ENCODE results near the gene OBSL1.

The OBSL1 gene

DNA sequence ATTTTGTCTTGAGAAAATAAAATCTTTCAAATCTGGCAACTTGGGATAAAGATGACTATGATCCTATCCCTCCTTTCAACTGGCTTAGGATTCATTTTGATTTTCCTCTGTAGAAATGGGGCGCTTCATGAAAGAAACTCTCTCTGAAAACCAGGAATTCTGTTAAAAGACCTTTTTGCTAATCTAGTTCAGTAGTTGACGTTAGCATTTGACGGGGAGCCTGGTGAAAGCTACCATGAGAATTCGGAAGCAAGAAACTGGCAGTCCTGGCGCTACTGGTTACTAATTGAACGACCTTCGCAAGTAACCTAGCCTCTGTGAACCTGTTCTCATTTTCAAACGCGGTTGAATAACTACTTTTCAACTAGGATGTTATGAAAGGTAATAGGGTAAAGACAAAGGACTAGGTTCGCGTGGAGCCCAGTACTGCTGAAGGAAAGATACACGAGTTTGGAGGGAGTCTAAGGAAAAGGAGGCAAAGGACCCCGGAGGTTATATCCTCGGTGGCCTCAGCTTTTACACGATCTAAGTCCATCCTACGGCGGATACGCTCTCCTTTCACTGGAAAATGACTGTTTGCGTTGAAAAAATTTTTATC, 25.7 kb upstream of the OBSL1 start:
- DNase-seq (ENCODE audit: low spot score), result no peak

DNA sequence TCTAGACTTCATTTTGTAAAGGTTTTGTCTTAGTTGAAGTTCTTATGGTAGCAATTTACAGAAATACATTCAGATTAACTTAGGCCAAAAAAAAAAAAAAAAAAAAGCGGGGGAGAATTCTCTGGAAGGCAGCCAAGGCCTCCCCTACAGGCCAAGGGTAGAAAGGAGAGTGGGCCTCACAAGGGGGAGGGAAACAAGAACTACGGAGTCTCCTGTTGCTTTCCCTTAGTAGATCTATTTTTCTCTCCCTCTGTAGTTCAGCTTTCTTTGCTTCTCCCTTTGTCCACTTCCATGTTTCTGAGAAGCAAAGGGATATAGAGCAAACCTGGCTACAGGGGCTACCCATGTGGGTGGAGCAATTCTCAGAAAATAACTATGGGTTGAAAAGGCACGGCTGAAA, 23.9 kb upstream of the OBSL1 start:
- no peak for DNase-seq (ENCODE audit: low spot score)

DNA sequence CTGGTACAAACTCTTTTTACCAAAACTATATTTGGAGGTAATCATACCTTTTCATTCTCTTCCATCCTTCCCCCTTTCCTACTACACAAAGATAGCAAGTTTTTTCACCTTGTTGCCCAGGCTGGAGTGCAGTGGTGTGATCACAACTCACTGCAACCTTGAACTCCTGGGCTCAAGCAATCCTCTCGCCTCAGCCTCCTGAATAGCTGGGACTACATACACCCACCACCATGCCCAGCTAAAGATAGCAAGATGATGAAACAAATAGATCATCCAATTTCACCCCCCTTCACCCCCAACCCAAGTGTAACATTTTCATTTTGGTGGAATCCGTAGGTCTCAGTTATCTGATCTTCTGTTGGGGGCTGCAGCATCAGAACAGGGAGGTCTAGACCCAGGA, 21.8 kb upstream of the OBSL1 start:
- DNase-seq (ENCODE audit: low spot score), result no peak

DNA sequence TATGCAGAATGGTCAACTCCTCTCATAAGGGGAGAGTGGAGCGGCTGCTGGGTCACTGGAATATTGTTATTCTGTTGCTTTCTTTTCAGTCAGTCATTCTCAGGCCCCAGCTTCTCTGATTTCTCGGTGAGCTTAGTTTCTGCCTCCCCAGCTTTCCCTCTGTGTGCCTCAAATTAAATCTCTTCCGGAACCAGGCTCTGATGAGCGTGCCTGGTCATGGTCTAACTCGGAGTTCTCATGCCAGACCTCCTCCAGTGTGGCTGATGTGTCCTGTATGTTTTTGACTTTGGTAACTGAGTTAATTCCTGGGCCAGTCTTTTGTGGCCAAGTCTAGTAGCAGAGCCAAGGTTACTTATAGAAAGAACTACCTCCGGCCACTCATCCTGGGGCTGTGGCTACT, 21.4 kb upstream of the OBSL1 start:
- DNase-seq (ENCODE audit: low spot score), result no peak

DNA sequence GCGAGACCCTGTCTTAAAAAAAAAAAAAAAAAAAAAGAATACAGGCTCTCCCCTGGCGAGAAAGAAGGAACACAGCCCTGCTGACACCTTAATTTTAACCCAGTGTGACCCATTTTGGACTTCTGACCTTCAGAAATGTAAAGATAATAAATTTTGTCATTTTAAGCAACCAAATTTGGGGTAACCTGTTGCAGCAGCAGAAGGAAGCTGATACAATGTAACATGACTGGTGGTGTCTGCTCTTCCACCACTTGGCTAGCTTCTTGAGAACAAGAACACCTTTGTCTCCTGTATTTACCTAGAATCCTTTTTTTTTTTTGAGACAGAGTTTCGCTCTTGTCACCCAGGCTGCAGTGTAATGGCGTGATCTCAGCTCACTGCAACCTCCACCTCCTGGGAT, 19.8 kb upstream of the OBSL1 start:
- no peak for DNase-seq (ENCODE audit: low spot score)

DNA sequence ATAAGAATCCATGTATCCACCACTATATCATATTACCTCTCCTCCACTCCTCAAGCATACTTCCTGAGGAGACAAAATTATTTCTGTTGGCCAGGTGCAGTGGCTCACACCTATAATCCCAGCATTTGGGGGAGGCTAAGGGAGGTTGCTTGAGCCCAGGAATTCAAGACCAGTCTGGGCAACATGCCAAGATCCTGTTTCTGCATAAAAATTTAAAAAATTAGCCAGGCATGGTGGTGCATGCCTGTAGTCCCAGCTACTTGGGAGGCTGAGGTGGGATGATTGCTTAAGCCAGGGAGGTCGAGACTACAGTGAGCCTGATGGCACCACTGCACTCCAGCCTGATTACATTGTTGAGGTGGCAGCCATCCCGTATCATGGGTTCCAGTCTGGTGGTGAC, 10.0 kb upstream of the OBSL1 start:
- no peak for DNase-seq (ENCODE audit: low spot score)

DNA sequence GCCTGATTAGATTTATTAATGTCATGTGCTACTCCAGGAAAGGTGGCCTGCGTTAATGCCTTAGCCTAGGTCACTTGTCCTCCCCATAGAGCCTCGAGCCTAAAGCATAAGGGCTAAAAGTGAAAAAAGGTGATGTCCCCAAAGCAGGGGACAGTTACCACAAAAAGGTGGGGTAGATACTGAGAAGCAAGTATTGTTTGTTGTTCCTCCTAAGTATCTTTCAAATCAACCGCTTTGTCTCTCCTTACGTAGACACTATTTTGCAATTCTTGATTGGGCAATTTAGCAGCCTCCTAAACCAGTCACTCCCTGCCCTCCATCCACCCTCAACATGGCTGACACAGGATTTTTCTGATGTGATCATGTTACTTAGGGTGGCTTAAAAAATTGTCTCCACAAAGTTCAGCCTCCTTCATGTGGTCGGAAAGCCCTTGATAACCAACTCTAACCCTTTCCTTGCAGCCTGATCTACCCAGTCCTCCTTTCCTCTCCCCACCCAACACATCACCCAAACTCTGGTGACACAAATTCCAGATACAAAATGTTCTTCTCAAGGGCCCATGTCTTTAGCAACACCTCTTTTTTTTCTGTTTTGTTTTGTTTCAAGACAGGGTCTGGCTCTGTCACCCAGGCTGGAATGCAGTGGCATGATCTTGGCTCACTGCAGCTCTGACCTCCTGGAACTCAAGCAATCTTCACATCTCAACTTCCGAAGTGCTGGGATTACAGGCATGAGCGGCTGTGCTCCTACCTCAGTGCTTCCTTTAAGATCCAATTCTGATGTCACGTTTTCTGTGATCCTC, 7.7 kb upstream of the OBSL1 start:
- DNase-seq (ENCODE audit: low spot score), result no peak

DNA sequence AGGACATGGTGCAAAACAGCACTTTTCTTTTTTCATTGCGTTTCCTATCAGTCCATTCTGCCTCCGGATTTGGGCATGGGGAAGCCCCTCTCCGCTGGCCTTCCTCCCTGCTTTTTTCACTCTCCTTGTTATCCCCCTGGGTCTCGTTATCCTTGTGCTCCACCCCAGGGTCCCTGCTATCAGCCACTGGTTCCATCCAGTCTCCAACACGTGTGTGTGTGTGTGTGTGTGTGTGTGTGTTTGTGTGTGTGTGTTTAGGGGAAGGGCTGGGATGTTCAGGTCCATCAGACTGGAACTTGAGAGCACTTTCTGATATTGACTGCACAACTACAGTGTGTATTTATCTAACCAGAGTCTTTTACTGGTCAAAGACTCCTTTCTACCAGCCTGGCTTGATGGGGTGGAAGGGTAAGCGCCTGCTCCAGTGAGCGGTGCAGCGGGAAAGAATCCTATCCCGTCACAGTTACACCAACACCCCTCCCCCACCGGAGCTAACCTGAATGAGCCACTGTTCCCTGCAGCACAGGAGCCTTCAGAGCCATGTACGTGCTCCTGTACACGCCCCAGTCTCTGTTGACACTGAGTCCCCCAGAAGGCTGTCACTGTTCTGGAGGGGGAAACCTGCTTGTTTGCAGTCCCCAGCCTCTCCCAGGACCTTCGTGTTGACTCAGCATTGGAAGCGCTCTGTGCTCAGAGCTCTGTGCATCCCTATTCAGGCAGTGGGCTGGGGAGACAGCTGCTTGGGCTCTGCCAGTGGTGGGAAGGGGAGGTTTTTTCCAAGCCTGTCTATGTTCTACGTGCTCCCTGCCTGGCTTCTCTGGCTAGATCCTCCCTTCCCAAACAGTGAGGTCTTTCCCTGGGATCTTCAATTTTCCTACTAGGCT, 5.4 kb upstream of the OBSL1 start:
- no peak for DNase-seq (ENCODE audit: low spot score)

DNA sequence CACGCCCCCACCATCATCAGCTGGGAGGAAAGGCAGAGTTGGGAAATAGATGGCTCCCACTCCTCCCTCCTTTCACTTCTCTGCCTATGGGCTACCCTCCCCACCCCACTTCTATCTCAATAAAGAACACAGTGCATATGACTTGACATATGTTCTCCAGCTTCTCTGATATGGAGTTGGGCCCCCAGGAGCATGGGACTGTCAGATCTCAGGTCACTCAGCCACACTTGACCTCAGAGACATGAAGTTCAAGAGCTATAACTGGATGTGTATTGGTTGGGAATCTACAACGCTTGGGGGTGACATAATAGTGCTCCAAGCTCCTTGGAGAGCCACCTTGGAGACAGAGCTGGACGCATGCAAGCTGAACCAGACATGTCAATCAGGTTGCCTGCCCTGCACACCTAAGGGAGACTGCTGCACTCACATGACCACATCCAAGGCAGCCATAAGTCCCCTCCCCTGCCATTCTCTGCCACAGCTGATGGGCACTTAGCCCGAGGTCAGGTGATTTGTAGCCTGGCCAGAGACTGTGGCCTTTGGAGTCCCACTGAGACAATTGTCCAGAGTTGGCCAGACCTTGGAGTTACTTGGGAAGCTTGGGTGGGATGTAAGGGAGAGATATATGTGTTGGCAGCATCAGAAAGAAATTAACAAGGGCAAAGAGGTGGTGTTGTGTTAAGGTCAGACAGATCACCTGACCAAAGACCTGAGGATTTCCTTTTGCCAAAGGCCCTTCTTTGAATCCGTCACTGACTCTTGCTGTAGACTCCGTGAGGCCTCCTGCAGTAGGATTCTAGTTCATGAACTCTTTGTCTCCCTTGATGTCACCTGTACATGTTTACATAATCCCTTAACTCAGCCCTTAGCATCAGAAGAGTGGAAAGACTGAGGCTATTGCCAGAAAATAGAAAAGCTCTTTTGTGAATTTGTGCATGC, 4.5 kb upstream of the OBSL1 start:
- no peak for DNase-seq (ENCODE audit: low spot score)

DNA sequence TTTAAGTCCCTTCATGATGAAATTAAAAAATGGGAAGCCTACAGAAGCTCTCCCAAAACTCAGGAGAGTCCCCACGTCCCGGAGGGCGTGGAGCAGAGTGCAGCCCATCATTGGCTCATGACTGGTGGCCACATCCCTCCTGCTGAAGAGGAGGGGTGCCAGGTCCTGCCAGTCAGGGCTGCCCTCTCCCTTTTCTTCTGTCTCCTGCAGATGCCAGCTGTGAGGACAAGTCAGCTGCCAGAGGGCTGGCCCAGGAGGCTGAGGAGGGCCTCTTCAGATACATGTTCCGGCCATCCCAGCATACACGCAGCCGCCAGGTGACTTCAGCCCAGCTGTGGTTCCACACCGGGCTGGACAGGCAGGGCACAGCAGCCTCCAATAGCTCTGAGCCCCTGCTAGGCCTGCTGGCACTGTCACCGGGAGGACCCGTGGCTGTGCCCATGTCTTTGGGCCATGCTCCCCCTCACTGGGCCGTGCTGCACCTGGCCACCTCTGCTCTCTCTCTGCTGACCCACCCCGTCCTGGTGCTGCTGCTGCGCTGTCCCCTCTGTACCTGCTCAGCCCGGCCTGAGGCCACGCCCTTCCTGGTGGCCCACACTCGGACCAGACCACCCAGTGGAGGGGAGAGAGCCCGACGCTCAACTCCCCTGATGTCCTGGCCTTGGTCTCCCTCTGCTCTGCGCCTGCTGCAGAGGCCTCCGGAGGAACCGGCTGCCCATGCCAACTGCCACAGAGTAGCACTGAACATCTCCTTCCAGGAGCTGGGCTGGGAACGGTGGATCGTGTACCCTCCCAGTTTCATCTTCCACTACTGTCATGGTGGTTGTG, 3.4 kb upstream of the OBSL1 start:
- DNase-seq (ENCODE audit: low spot score), result no peak

DNA sequence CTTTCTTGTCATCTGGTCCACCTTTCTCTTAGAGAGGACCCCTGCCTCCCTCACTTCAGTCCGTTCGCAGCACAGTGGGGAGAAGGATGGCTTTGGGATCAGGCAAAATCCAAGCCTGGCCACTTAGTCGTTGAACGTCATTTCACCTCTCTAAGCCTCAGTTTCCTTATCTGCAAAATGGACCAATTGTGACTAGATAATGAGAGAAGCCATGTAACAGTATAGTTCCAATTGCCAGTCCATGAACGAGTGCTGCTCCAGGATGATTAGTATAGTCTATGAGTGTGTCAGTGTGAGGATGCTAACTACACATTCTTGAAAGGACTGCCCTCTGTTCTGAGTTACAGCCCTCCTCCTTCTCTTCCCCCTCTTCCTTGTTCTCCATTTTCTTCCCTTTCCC, 1.8 kb upstream of the OBSL1 start:
- DNase-seq (ENCODE audit: low spot score), result no peak

DNA sequence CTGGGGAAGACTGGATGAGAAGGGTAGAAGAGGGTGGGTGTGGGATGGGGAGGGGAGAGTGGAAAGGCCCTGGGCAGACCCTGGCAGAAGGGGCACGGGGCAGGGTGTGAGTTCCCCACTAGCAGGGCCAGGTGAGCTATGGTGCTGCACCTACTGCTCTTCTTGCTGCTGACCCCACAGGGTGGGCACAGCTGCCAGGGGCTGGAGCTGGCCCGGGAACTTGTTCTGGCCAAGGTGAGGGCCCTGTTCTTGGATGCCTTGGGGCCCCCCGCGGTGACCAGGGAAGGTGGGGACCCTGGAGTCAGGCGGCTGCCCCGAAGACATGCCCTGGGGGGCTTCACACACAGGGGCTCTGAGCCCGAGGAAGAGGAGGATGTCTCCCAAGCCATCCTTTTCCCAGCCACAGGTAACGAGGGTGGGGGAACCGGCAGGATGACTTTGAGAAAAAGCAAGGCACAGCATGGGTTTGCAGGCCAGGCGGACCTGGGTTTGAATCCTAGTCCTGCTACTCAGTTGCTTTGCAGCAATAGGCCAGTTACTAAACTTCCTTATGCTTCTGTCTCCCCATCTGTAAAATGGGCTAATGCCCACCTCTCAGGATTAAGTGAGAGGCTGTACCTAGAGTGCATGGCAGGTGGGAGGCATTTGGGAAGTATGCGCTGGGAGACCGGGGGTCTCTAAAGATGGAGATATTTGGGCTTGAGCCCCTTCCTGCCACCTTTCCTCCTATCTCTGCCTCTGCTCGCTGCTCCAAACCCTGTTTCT, 1.1 kb upstream of the OBSL1 start, which contains the start of gene INHA:
Gene INHA, plus strand, starts transcription at position 74 of the 765 bp plus-strand sequence. Its CDS starts 65 bp downstream, at position 139.
- no peak for DNase-seq (ENCODE audit: low spot score)

DNA sequence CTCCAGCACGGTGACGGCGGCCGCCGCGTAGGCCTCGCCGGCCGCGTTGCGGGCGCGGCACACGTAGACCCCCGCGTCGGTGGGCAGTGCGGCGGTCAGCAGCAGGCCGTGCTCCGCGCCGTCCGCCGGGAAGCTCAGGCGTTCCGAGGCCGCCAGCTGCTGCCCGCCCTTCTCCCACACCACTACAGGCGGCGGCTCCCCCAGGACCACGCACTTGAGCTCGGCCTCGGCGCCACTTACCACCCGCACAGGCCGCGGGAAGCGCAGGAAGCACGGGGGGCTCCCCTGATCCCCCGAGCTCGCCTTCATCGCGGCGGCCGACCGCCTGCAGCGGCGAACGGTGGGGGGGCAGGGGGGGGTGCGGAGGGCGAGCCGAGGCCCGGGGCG, 422 bp downstream of the OBSL1 start:
- DNase-seq (ENCODE audit: low spot score), result no peak

DNA sequence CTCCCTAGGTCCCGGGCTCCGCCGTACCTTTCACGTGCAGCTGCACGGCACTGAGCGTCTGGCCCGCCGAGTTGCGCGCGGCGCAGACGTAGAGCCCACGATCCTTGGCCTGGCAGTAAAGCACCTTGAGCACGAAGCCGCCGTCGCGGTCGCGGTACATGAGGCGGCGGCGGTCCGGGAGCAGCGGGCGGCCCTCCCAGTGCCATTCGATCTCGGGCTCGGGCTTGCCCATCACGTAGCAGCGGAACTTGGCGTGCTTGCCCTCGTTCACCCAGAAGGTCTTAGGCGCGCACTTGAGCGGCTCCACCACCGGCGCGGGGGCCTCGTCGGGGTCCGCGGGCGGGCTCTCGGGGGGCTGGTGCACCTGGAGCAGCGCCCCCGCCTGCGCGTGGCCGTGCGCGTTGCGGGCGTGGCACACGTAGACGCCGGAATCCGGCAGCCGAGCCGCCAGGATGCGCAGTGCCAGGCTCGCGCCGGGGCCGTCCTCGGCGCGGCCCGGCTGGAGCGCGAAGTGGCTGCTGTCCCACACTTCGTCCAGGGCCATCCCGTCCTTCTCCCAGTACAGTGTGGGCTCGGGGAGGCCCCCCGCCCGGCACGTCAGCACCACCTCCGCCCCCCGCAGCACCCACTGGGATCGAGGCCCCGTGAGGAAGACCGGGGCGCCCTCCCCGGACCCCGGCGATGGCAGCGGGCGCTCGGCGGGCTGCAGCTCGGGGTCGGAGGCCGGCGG, 980 bp downstream of the OBSL1 start:
- DNase-seq (ENCODE audit: low spot score), result no peak

DNA sequence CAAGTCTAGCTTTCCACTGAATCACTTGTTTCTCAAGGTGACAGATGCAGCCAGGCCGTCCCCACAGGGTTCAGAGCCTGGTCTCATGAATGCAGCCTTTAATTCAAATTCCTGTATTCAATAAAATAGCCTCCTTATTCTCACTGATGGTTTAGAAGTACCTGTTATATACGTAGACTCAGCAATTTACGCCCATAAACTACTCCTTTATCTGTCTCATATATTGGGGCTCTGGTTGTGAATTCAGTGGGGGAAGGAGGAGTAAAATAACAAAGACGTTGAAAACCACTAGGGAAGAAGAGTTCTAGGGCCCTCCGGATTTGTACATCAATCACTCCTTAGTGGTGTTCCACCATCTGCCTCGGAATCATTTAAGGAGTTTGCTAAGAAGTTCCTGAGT, 1.7 kb downstream of the OBSL1 start:
- DNase-seq (ENCODE audit: low spot score), result no peak

DNA sequence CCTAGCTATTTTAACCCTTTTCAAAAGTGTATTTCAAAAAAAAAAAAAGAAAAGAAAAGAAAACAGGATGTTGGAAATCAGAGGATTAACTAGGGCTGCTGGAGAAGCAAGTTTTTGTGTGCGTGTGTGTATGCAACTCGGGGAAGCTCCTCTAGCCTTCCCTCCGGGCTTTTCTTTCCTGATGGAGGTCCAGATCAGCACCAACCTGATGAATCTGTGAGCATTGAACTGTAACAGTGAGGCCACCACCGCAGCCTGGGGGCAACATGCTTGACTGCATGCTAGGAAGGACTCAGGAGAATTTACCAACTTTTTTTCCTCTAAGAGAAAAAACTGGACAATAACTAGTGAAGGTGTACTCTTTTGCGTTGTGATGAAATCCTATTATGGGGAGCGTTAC, 2.3 kb downstream of the OBSL1 start:
- DNase-seq (ENCODE audit: low spot score), result no peak

DNA sequence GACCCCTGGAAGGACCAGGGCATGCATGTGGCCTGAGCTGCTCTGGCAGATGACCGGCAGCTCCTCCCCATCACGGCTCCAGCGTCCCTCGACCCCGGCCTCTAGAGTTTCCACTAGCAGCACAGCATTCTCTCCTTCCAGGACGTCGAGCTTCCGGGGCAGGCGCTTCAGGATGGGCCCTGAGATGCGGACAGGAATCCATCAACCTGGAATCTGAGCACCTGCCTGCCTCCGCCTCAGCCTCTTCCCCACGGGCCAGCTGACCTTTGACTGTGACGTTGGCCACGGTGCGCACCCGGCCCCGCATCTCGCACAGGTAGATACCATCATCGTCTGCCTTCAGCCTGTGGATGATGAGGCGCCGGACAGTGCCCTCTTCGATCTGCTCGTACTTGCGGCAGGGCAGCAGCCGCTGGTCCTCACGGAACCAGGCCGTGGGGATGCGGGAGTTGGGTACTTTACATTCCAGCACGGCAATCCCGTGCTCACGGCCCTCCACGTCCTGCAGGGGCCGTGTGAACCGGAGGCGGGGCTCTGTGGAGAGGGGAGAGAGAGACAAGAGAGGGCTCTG, 3.5 kb downstream of the OBSL1 start:
- no peak for DNase-seq (ENCODE audit: low spot score)

DNA sequence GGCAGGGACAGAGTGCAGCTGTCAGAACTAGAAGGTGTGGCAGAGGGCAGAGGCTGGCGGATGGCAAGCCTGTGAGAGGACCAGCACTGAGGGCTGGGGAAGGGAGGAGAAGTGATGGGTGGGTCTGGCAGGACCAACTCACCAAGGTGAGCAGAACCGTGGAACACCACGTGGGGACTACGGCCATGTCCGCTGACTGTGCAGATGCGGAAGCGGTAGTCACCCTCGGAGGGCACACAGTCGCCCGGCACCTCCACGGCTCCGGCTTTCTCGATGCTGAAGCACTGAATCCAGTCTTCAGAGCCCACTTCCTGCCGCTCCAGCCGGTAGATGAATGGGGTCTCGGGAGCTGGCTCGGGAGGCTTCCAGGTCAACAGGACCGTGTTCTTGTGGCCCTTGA, 4.2 kb downstream of the OBSL1 start:
- DNase-seq (ENCODE audit: low spot score), result no peak

DNA sequence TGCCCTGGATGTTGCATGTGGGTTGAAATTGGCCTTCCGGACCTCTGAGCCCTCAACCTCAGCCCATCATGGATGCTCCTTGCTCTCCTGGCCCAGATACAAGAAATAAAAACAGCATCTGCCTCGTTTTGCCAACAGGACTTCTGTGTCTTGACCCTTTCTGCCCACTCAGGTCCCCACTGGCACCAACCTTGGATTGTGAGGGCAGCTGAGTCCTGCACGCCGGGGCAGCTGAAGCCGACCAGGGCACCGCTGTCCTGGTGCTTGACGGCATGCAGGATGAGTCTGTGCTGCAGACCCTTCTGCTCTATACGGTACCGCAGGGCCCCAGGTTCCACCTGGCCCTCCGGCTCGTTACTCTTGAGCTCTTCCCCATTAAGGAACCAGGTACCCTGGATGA, 4.7 kb downstream of the OBSL1 start:
- no peak for DNase-seq (ENCODE audit: low spot score)

All from hematopoietic multipotent progenitor cell treated with erythropoietin and hydrocortisone succinate and interleukin-3 and kit ligand, for 17 days (in vitro differentiated cells).